Osteocyte (in vitro differentiated cells): ENCODE results near the gene MMP20. TPM values are rescaled to one million over a fixed set of nuclear protein-coding genes. Genes with fewer than 3 reads are reported as not detected.

Source experiments
- DNase-seq: peaks from one replicate; pipeline ENCODE4 v3.0.0; 2021; ENCODE audit warnings: mixed read lengths; ENCODE audit not compliant: unreplicated experiment; ENCODE audit errors: extremely low spot score
- H3K27ac Mint-ChIP-seq: one replicate; pipeline ENCODE4 v1.8.0; 2021; ENCODE audit warnings: mild to moderate bottlenecking, mixed read lengths; ENCODE audit not compliant: unreplicated experiment
- H3K27me3 Mint-ChIP-seq: one replicate; pipeline ENCODE4 v1.8.0; 2021; ENCODE audit warnings: mixed read lengths; ENCODE audit not compliant: unreplicated experiment
- H3K36me3 Mint-ChIP-seq: one replicate; pipeline ENCODE4 v1.8.0; 2021; ENCODE audit warnings: mixed read lengths; ENCODE audit not compliant: unreplicated experiment
- H3K4me1 Mint-ChIP-seq: one replicate; pipeline ENCODE4 v1.8.0; 2021; ENCODE audit warnings: mixed read lengths; ENCODE audit not compliant: unreplicated experiment
- H3K4me3 Mint-ChIP-seq: one replicate; pipeline ENCODE4 v1.8.0; 2021; ENCODE audit warnings: mild to moderate bottlenecking, moderate library complexity, mixed read lengths; ENCODE audit not compliant: unreplicated experiment
- H3K9me3 Mint-ChIP-seq: one replicate; pipeline ENCODE4 v1.8.0; 2021; ENCODE audit warnings: mixed read lengths; ENCODE audit not compliant: unreplicated experiment
- total RNA-seq: library from RNA; stranded (reverse); gene quantifications from 2 replicates; pipeline ENCODE4 v1.2.1, GENCODE V29; 2021
- TF ChIP-seq, protein P1 (sequence below): fragments of 200-600 bp; sonication (generic); IDR thresholded peaks from 2 replicates; pipeline ENCODE4 v1.5.0; 2021; ENCODE audit warnings: antibody characterized with exemption, mild to moderate bottlenecking, moderate library complexity

The MMP20 gene
- total RNA-seq, 1 donor from 2014 or later = not detected

DNA sequence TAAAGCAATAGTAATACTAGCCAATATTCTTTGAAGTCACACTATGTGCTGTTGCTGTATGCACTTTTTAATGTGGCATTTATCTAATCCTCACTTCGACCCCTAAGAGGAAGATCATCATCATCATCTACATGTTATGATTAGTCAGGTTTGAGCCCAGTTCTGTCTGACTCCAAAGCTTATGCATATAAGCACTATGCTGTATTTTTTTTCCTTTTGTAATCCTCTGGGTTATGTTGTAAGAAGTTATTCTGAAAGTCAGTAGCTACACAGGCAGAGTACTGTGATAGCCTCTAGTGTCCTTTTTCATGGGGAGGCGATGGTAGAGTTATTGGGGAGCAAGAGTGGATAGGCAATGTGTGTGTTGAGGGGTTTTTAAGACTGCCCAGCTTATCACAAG lies 11.1 kb downstream of the MMP20 start:
- peaks cover 3% of the 10 kb centered on the region for H3K4me1 Mint-ChIP-seq
- H3K36me3 Mint-ChIP-seq = no peaks in the 10 kb centered on the region
- no peak overlapping the region for H3K4me3 Mint-ChIP-seq
- no peak overlapping the region for H3K27ac Mint-ChIP-seq
- H3K9me3 Mint-ChIP-seq = no peaks in the 10 kb centered on the region
- TF ChIP-seq, protein P1, sequence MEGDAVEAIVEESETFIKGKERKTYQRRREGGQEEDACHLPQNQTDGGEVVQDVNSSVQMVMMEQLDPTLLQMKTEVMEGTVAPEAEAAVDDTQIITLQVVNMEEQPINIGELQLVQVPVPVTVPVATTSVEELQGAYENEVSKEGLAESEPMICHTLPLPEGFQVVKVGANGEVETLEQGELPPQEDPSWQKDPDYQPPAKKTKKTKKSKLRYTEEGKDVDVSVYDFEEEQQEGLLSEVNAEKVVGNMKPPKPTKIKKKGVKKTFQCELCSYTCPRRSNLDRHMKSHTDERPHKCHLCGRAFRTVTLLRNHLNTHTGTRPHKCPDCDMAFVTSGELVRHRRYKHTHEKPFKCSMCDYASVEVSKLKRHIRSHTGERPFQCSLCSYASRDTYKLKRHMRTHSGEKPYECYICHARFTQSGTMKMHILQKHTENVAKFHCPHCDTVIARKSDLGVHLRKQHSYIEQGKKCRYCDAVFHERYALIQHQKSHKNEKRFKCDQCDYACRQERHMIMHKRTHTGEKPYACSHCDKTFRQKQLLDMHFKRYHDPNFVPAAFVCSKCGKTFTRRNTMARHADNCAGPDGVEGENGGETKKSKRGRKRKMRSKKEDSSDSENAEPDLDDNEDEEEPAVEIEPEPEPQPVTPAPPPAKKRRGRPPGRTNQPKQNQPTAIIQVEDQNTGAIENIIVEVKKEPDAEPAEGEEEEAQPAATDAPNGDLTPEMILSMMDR = no peak
- DNase-seq = no peak
- no peaks in the 10 kb centered on the region for H3K27me3 Mint-ChIP-seq

DNA sequence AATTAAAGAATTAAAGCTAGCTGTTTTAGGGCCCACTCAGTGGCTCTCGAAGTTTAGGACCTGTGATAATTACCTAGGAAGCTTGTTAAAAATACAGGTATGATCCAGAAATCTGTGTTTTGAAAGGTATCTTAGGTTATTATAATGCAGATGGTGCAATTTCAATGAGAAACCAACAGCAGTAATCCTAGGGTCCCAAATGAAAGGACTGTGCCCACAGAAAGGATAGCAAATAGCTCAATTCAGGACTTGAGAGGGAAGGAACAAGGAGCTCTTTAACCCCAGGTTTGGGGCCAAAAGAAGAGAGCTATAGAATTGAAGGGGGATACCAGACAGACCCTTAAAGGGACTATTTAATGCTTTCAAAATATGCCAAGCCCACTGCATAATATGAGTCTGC lies 11.7 kb downstream of the MMP20 start:
- Mint-ChIP-seq H3K4me1 (peaks cover 3% of the 10 kb centered on the region), H3K27ac (no peak overlapping the region), H3K4me3 (no peak overlapping the region), H3K36me3 (no peaks in the 10 kb centered on the region), H3K9me3 (no peaks in the 10 kb centered on the region), H3K27me3 (no peaks in the 10 kb centered on the region)
- no peak for DNase-seq
- TF ChIP-seq, protein P1 = no peak

DNA sequence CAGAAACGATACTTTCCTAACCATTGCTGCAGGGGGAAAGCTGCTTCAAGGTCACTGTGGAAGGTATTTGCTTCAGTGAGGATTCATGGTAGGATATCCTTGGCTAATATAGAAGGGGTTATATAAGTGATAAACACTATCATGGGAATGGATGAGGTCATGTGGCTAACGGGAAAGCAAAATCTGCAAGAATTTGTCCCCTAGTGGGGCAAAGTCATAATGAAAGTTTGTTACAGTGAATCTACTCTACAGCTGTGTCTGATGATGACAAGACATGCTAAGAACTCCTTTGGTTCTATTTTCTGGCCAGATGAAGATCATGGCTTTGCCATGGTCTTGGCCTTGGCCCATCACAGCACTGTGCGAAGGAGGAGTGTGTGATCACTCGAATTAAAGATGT lies 13.8 kb downstream of the MMP20 start:
- no peak overlapping the region for H3K27ac Mint-ChIP-seq
- peaks cover 3% of the 10 kb centered on the region for H3K4me1 Mint-ChIP-seq
- no peaks in the 10 kb centered on the region for H3K36me3 Mint-ChIP-seq
- no peaks in the 10 kb centered on the region for H3K27me3 Mint-ChIP-seq
- DNase-seq = no peak
- H3K9me3 Mint-ChIP-seq = no peaks in the 10 kb centered on the region
- TF ChIP-seq, protein P1 = no peak
- no peak overlapping the region for H3K4me3 Mint-ChIP-seq

DNA sequence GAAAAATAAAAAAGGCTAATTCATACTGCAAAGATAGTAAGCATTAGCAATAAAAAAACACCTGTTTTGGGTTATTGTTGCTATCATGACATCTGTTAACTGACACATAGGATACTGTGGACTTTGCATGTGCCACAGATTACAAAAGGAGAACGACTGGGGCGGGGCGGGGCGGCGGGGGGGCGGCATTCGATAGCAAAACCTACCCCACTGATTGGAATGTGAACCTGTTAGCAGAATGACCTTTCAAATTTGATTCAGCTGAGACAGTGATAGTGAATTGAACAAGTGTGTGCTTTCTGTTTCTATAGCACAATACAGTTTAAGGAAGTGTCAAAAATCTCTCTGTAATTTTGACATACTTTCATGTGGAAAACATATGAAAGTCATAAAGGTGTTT lies 14.9 kb downstream of the MMP20 start:
- no peaks in the 10 kb centered on the region for H3K9me3 Mint-ChIP-seq
- H3K36me3 Mint-ChIP-seq = no peaks in the 10 kb centered on the region
- no peak for DNase-seq
- H3K4me1 Mint-ChIP-seq = no peaks in the 10 kb centered on the region
- no peaks in the 10 kb centered on the region for H3K27me3 Mint-ChIP-seq
- TF ChIP-seq, protein P1 = no peak
- no peak overlapping the region for H3K27ac Mint-ChIP-seq
- no peak overlapping the region for H3K4me3 Mint-ChIP-seq

DNA sequence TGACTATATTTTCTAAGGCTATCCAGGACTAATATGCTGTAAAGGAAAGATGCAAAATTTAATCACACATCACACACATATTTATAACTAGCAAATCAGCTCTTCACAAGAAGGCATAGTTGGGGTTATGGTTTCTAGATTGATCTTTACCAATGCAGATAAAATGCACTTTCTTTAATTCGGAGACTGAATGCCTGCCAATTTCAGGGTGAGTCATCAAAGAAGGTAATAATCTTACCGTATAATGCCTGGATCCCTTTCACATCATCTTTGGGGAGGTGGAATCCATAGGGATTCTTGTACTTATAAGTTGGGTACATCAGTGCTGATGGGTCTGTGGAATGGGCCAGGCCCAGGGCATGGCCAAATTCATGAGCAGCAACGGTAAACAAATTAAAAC lies 16.4 kb downstream of the MMP20 start:
- no peaks in the 10 kb centered on the region for H3K36me3 Mint-ChIP-seq
- TF ChIP-seq, protein P1 = no peak
- no peaks in the 10 kb centered on the region for H3K9me3 Mint-ChIP-seq
- no peak overlapping the region for H3K27ac Mint-ChIP-seq
- H3K4me3 Mint-ChIP-seq = no peak overlapping the region
- H3K4me1 Mint-ChIP-seq = peaks cover 2% of the 10 kb centered on the region
- no peaks in the 10 kb centered on the region for H3K27me3 Mint-ChIP-seq
- DNase-seq = no peak
